Rectal smooth muscle tissue (tissue), 1 donor: ENCODE measurements around the gene RASGEF1C.
A peak's percentile ranks its signal among the peaks of the same experiment; 100 is the strongest.
"Not testable (repeated sequence)": the region's sequence is repeated elsewhere in the genome, so short reads cannot be mapped to it uniquely, and the experiment has no call there.

Source experiments
- H3K27ac ChIP-seq: one replicate; pipeline ENCODE4 v1.7.0; 2013; ENCODE audit warnings: low read depth, low read length, inconsistent platforms
- H3K27me3 ChIP-seq: one replicate; pipeline ENCODE4 v1.7.0; 2013; ENCODE audit warnings: low read length; ENCODE audit not compliant: control insufficient read depth, insufficient read depth
- H3K36me3 ChIP-seq: one replicate; pipeline ENCODE4 v1.7.0; 2013; ENCODE audit warnings: low read length; ENCODE audit not compliant: control insufficient read depth, insufficient read depth
- H3K4me1 ChIP-seq: one replicate; pipeline ENCODE4 v1.7.0; 2013; ENCODE audit warnings: low read length; ENCODE audit not compliant: control insufficient read depth, insufficient read depth
- H3K4me3 ChIP-seq: one replicate; pipeline ENCODE4 v1.7.0; 2013; ENCODE audit warnings: low read length
- H3K9ac ChIP-seq: one replicate; pipeline ENCODE4 v1.7.0; 2013; ENCODE audit warnings: low read length

The RASGEF1C gene

GRCh38 chr5:180098991-180099732 is 109.8 kb downstream of the RASGEF1C start:
- Histone ChIP-seq H3K27ac (no peak overlapping the region), H3K4me1 (no peaks in the 10 kb centered on the region), H3K9ac (no peak overlapping the region), H3K4me3 (no peak overlapping the region), H3K36me3 (no peaks in the 10 kb centered on the region), H3K27me3 (no peaks in the 10 kb centered on the region)

- Histone ChIP-seq H3K9ac (no peak overlapping the region), H3K27me3 (no peaks in the 10 kb centered on the region), H3K27ac (no peak overlapping the region), H3K36me3 (no peaks in the 10 kb centered on the region), H3K4me3 (no peak overlapping the region), H3K4me1 (no peaks in the 10 kb centered on the region)
Observed at GRCh38 chr5:180098526-180098925, 110.5 kb downstream of the RASGEF1C start.

GRCh38 chr5:180097926-180098325 is 111.1 kb downstream of the RASGEF1C start:
- H3K9ac ChIP-seq: no peak overlapping the region
- no peaks in the 10 kb centered on the region for H3K4me1 ChIP-seq
- H3K27ac ChIP-seq: no peak overlapping the region
- no peaks in the 10 kb centered on the region for H3K36me3 ChIP-seq
- no peak overlapping the region for H3K4me3 ChIP-seq
- H3K27me3 ChIP-seq: no peaks in the 10 kb centered on the region

- Histone ChIP-seq H3K27me3 (no peaks in the 10 kb centered on the region), H3K9ac (no peak overlapping the region), H3K27ac (no peak overlapping the region), H3K4me1 (no peaks in the 10 kb centered on the region), H3K4me3 (no peak overlapping the region), H3K36me3 (no peaks in the 10 kb centered on the region)
Observed at GRCh38 chr5:180097163-180097894, 111.7 kb downstream of the RASGEF1C start.

GRCh38 chr5:180096616-180097015 is 112.4 kb downstream of the RASGEF1C start:
- no peak overlapping the region for H3K4me3 ChIP-seq
- H3K27me3 ChIP-seq: no peaks in the 10 kb centered on the region
- H3K36me3 ChIP-seq: no peaks in the 10 kb centered on the region
- H3K4me1 ChIP-seq: no peaks in the 10 kb centered on the region
- H3K9ac ChIP-seq: no peak overlapping the region
- H3K27ac ChIP-seq: no peak overlapping the region

DNA sequence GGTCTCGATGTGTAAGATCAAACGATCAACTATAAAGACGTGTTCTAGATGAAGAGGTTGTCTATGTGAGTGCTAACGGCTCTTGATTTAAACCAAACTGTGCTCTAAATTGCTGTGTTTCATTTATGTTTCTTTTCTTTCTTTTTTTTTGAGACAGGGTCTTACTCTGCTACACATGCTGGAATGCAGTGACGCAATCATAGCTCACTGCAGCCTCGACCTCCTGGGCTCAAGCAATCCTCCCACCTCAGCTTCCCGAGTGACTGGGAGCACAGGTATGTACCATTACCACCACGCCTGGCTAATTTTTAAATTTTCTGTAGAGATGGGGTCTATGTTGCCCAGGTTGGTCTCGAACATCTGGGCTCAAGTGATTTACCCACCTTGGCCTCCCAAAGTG is 113.5 kb downstream of the RASGEF1C start:
- Histone ChIP-seq H3K36me3 (no peaks in the 10 kb centered on the region), H3K4me1 (no peaks in the 10 kb centered on the region), H3K4me3 (no peak overlapping the region), H3K27me3 (no peaks in the 10 kb centered on the region), H3K27ac (no peak overlapping the region), H3K9ac (no peak overlapping the region)

DNA sequence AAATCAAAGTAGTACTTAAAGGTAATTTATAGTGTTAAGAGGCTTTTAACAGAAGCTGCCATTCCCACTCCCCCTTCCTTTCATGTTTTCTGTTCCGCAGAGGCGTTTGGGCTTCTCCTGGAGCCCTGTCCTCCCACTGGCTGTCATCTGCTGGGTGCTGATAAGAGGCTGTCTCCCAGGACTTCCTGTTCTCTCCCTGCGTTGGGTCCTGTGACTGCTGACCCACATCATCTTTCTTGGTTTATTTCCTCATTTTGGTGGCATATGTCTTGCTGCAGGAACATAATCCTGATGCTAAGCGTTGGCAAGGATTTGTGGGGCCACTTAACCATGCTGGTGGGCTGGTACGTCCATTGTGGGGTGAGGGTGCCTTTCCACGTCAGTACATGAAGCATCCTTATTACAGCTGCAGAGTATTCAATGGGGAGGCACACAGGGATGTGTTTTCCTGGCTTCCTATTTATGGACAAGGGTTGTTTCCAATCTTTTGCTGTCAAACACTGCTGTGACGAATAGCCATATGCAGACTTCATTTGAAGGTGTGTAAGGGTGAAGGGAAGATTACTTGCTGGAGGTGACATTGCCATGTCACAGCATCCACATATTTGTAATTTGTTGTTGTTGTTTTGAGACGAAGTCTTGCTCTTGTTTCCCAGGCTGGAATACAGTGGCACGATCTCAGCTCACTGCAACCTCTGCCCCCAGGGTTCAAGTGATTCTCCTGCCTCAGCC is 115.2 kb downstream of the RASGEF1C start:
- no peak overlapping the region for H3K9ac ChIP-seq
- no peaks in the 10 kb centered on the region for H3K4me1 ChIP-seq
- H3K27me3 ChIP-seq: no peaks in the 10 kb centered on the region
- H3K36me3 ChIP-seq: no peaks in the 10 kb centered on the region
- no peak overlapping the region for H3K27ac ChIP-seq
- H3K4me3 ChIP-seq: no peak overlapping the region

GRCh38 chr5:180093241-180093640 is 115.8 kb downstream of the RASGEF1C start:
- Histone ChIP-seq H3K27me3 (no peaks in the 10 kb centered on the region), H3K36me3 (no peaks in the 10 kb centered on the region), H3K4me3 (no peak overlapping the region), H3K27ac (no peak overlapping the region), H3K9ac (no peak overlapping the region), H3K4me1 (no peaks in the 10 kb centered on the region)

GRCh38 chr5:180090769-180091546 is 118.1 kb downstream of the RASGEF1C start:
- Histone ChIP-seq H3K27ac (no peak overlapping the region), H3K4me3 (no peak overlapping the region), H3K36me3 (no peaks in the 10 kb centered on the region), H3K27me3 (no peaks in the 10 kb centered on the region), H3K9ac (no peak overlapping the region), H3K4me1 (no peaks in the 10 kb centered on the region)

GRCh38 chr5:180090098-180090768 is 118.8 kb downstream of the RASGEF1C start:
- Histone ChIP-seq H3K4me1 (no peaks in the 10 kb centered on the region), H3K36me3 (no peaks in the 10 kb centered on the region), H3K9ac (peak overlapping the region; percentile 68), H3K27ac (peak overlapping the region; percentile 78), H3K4me3 (peak overlapping the region; percentile 75), H3K27me3 (no peaks in the 10 kb centered on the region)

- peak overlapping the region; percentile 75 for H3K4me3 ChIP-seq
- not testable (repeated sequence) for H3K27me3 ChIP-seq, H3K36me3 ChIP-seq, H3K4me1 ChIP-seq, H3K27ac ChIP-seq, H3K9ac ChIP-seq
Observed at GRCh38 chr5:180089628-180090027, 119.4 kb downstream of the RASGEF1C start.
